Tibial nerve (tissue), 4 donors: ENCODE results near the gene TJP2. TPM values are rescaled to one million over a fixed set of nuclear protein-coding genes. Genes with fewer than 3 reads are reported as not detected.

Experiments used
- DNase-seq, 2 donors: peaks; one replicate each; pipeline ENCODE4 v3.0.0-alpha.2; 2019; ENCODE audit warnings: low spot score in 2 of 2
- H3K27ac ChIP-seq, 4 donors: fragments of 200-600 bp; sonication (generic) in 3 of 4; one replicate each; pipeline ENCODE4 v1.5.1; 2017 to 2019; ENCODE audit warnings: mild to moderate bottlenecking in 1 of 4
- H3K27me3 ChIP-seq, 2 donors: fragments of 200-600 bp; sonication (generic) in 1 of 2; one replicate each; pipeline versions ENCODE4 v1.5.1 to v1.6.0; 2017 to 2019
- H3K36me3 ChIP-seq, 3 donors: fragments of 200-600 bp; sonication (generic); one replicate each; pipeline ENCODE4 v1.5.1; 2018 to 2019
- H3K4me1 ChIP-seq, 4 donors: fragments of 200-600 bp; sonication (generic) in 3 of 4; one replicate each; pipeline ENCODE4 v1.5.1; 2017 to 2019
- H3K4me3 ChIP-seq, 4 donors: fragments of 200-600 bp; sonication (generic) in 3 of 4; one replicate each; pipeline ENCODE4 v1.5.1; 2017 to 2019; ENCODE audit warnings: mild to moderate bottlenecking in 1 of 4, moderate library complexity in 1 of 4
- H3K9me3 ChIP-seq, 4 donors: fragments of 200-600 bp; sonication (generic) in 3 of 4; one replicate each; pipeline ENCODE4 v1.5.1; 2017 to 2019
- CTCF ChIP-seq, 5 experiments: fragments of 200-600 bp in 3 of 5; fragments of 450-650 bp in 2 of 5; sonication (generic) in 3 of 5; IDR thresholded peaks; one replicate each; pipeline ENCODE4 v1.5.1; 2016 to 2019; ENCODE audit warnings: antibody characterized with exemption in 5 of 5, mild to moderate bottlenecking in 3 of 5, moderate library complexity in 2 of 5
- EP300 ChIP-seq, 2 donors: sonication (generic); formaldehyde crosslinking; IDR thresholded peaks; one replicate each; pipeline ENCODE4 v1.6.1; 2017; ENCODE audit warnings: antibody characterized with exemption in 2 of 2, mild to moderate bottlenecking in 1 of 2
- POLR2A ChIP-seq, 2 donors: fragments of 450-650 bp; IDR thresholded peaks; one replicate each; pipeline ENCODE4 v1.6.1; 2017; ENCODE audit warnings: antibody characterized with exemption in 2 of 2, mild to moderate bottlenecking in 2 of 2, moderate library complexity in 2 of 2
- WGBS, 2 donors: methylation state at CpG; one replicate each; pipeline ENCODE4 v1.1.5; 2018; 5-methylcytosine and 5-hydroxymethylcytosine counted together
- total RNA-seq, 4 donors: library from RNA; depleted of rRNA; stranded (reverse); fragments of >200 nt; gene quantifications; one replicate each; pipeline ENCODE4 v1.1.0, GENCODE V29; 2016

TJP2 gene
- total RNA-seq, 4 donors from 2014 or later: 123 to 207 (median 182) TPM

GRCh38 chr9:69199769-69200470 lies 25.8 kb downstream of the TJP2 start:
- DNase-seq: no peak
- Histone ChIP-seq H3K27me3 (no peaks in the 10 kb centered on the region), H3K4me3 (no peak overlapping the region), H3K4me1 (peaks cover 0 to 26% (median 0%) of the 10 kb centered on the region in 4 donors), H3K27ac (no peak overlapping the region), H3K36me3 (no peaks in the 10 kb centered on the region), H3K9me3 (no peaks in the 10 kb centered on the region)
- WGBS, 2 donors: 76 to 78% methylated on average over 8 of the region's 9 CpGs
- TF ChIP-seq POLR2A (IDR thresholded peaks at IDR 0.05) (no peak), EP300 (IDR thresholded peaks at IDR 0.05) (no peak), CTCF (IDR thresholded peaks at IDR 0.05) (no peak)

- 92 to 94% methylated on average over 4 of the region's 4 CpGs for WGBS, 2 donors
Observed at GRCh38 chr9:69202556-69202955, 28.5 kb downstream of the TJP2 start.

GRCh38 chr9:69204326-69204725 lies 30.2 kb downstream of the TJP2 start:
- H3K4me3 ChIP-seq: no peak overlapping the region
- peak overlapping the region in 2 of 4 donors; percentile 9 to 10 for H3K27ac ChIP-seq
- H3K9me3 ChIP-seq: no peaks in the 10 kb centered on the region
- H3K27me3 ChIP-seq: no peaks in the 10 kb centered on the region
- peaks cover 0 to 28% (median 0%) of the 10 kb centered on the region in 4 donors for H3K4me1 ChIP-seq
- no peak for DNase-seq
- TF ChIP-seq CTCF (IDR thresholded peaks at IDR 0.05): no peak
- TF ChIP-seq EP300 (IDR thresholded peaks at IDR 0.05): no peak
- no peaks in the 10 kb centered on the region for H3K36me3 ChIP-seq
- 33% methylated on average over 2 of the region's 2 CpGs for WGBS, 2 donors

More at GRCh38 chr9:69202556-69202955, 28.5 kb downstream of the TJP2 start:
- no peak for DNase-seq
- TF ChIP-seq CTCF (IDR thresholded peaks at IDR 0.05) (no peak), POLR2A (IDR thresholded peaks at IDR 0.05) (no peak), EP300 (IDR thresholded peaks at IDR 0.05) (no peak)
- H3K36me3 ChIP-seq: no peaks in the 10 kb centered on the region
- peaks cover 0 to 28% (median 0%) of the 10 kb centered on the region in 4 donors for H3K4me1 ChIP-seq
- no peaks in the 10 kb centered on the region for H3K27me3 ChIP-seq
- H3K4me3 ChIP-seq: no peak overlapping the region
- H3K9me3 ChIP-seq: no peaks in the 10 kb centered on the region
- no peak overlapping the region for H3K27ac ChIP-seq

- WGBS, 2 donors: 35 to 45% methylated on average over 7 of the region's 7 CpGs
- H3K27ac ChIP-seq: peak overlapping the region in 2 of 4 donors; percentile 9 to 10
- no peak for DNase-seq
- TF ChIP-seq POLR2A (IDR thresholded peaks at IDR 0.05) (no peak), EP300 (IDR thresholded peaks at IDR 0.05) (no peak), CTCF (IDR thresholded peaks at IDR 0.05) (no peak)
- peaks cover 0 to 23% (median 0%) of the 10 kb centered on the region in 4 donors for H3K4me1 ChIP-seq
- H3K4me3 ChIP-seq: no peak overlapping the region
- H3K27me3 ChIP-seq: no peaks in the 10 kb centered on the region
- no peaks in the 10 kb centered on the region for H3K9me3 ChIP-seq
- no peaks in the 10 kb centered on the region for H3K36me3 ChIP-seq
Observed at GRCh38 chr9:69204849-69205248, 30.8 kb downstream of the TJP2 start.

- H3K4me1 ChIP-seq: peaks cover 0 to 16% (median 0%) of the 10 kb centered on the region in 4 donors
- H3K4me3 ChIP-seq: no peak overlapping the region
- H3K9me3 ChIP-seq: no peaks in the 10 kb centered on the region
- no peak overlapping the region for H3K27ac ChIP-seq
- no peaks in the 10 kb centered on the region for H3K27me3 ChIP-seq
- H3K36me3 ChIP-seq: no peaks in the 10 kb centered on the region
- no peak for DNase-seq
- TF ChIP-seq POLR2A (IDR thresholded peaks at IDR 0.05) (no peak), EP300 (IDR thresholded peaks at IDR 0.05) (no peak), CTCF (IDR thresholded peaks at IDR 0.05) (no peak)
- 91 to 96% methylated on average over 5 of the region's 5 CpGs for WGBS, 2 donors
Observed at GRCh38 chr9:69206047-69206446, 32.0 kb downstream of the TJP2 start.
